Measurements from ENCODE around the gene CFAP251. TPM values are rescaled to one million over a fixed set of nuclear protein-coding genes. Genes with fewer than 3 reads are reported as not detected.

The CFAP251 gene
- total and polyA plus RNA-seq, 2 of the 13 experiments (the other 11 are each of a cell fraction or from before 2014, with no cell fraction given) = 0.30 to 0.42 TPM

- no peak for TF ChIP-seq REXO4 (CRISPR knock-in tag; IDR thresholded peaks at IDR 0.05; ENCODE audit: borderline replicate concordance)
- no peak for TF ChIP-seq MLX (CRISPR knock-in tag; IDR thresholded peaks at IDR 0.05)
- no peak for TF ChIP-seq ARNTL (CRISPR knock-in tag; IDR thresholded peaks at IDR 0.05)
- TF ChIP-seq MAF1 (CRISPR knock-in tag; IDR thresholded peaks at IDR 0.05; ENCODE audit: borderline replicate concordance) = no peak
These were observed 58.6 kb downstream of the CFAP251 start (continued) for GRCh38 chr12:121976950-121977349.

GRCh38 chr12:121980191-121980891, 61.9 kb downstream of the CFAP251 start:
- no TSS peak for BruUV-seq (replicated peaks)
- in situ Hi-C loops (cut with HindIII; ENCODE audit: extremely low pct_ligation_motif_present, low pct_unique_long_range_greater_than_20kb) = no loop called here
- no peak for ATAC-seq
- no peak for TF ChIP-seq FOXM1 (CRISPR knock-in tag; IDR thresholded peaks at IDR 0.05)
- no peak for TF ChIP-seq YY1 (IDR thresholded peaks at IDR 0.05; ENCODE audit: insufficient read depth, insufficient replicate concordance, low read depth, low read length)
- TF ChIP-seq AHDC1 (CRISPR knock-in tag; IDR thresholded peaks at IDR 0.05; ENCODE audit: borderline replicate concordance) = no peak
- TF ChIP-seq ZMYM4 (CRISPR knock-in tag; IDR thresholded peaks at IDR 0.05) = no peak
- TF ChIP-seq TBL1XR1 (IDR thresholded peaks at IDR 0.05; ENCODE audit: borderline replicate concordance, low read length, partially characterized antibody) = no peak
- TF ChIP-seq ARHGAP35 (CRISPR knock-in tag; IDR thresholded peaks at IDR 0.05; ENCODE audit: borderline replicate concordance) = no peak
- TF ChIP-seq ZNF225 (CRISPR knock-in tag; IDR thresholded peaks at IDR 0.05) = no peak
- no peak for TF ChIP-seq ZNF740 (CRISPR knock-in tag; IDR thresholded peaks at IDR 0.05)
- no peak for TF ChIP-seq ZNF704 (CRISPR knock-in tag; IDR thresholded peaks at IDR 0.05; ENCODE audit: borderline replicate concordance)
- TF ChIP-seq ZNF446 (CRISPR knock-in tag; IDR thresholded peaks at IDR 0.05) = no peak
- no peak for TF ChIP-seq ZNF24 (IDR thresholded peaks at IDR 0.05)
- TF ChIP-seq KMT2A (CRISPR knock-in tag; IDR thresholded peaks at IDR 0.05) = no peak

More at GRCh38 chr12:121980191-121980891, 61.9 kb downstream of the CFAP251 start:
- CTCF ChIA-PET (ENCODE audit: low intra/inter-chr PET ratio, low total read pairs) = no interaction called here
- no peak overlapping the region for H3K27ac ChIP-seq (ENCODE audit: extremely low read length, insufficient read depth, low read length)
- H3K27me3 ChIP-seq (ENCODE audit: control insufficient read depth in 1 of 2, insufficient read depth in 2 of 2, low read length in 2 of 2) = peaks cover 3 to 25% of the 10 kb centered on the region in 2 experiments; a peak in 4 of 5 replicates
- POLR2A ChIA-PET = no interaction called here
- H3K4me2 ChIP-seq (ENCODE audit: low read depth, low read length) = no peak overlapping the region
- DNase-seq (ENCODE audit: low spot score) = no peak
- H3K4me1 ChIP-seq (ENCODE audit: insufficient read depth, low read length) = no peaks in the 10 kb centered on the region
- H3K9ac ChIP-seq (ENCODE audit: insufficient read depth, low read depth, low read length) = no peak overlapping the region
- FAIRE-seq = no peak
- H3K36me3 ChIP-seq (replicated peaks in 1 of 2; ENCODE audit: control insufficient read depth in 1 of 2, insufficient read depth in 2 of 2, low read length in 2 of 2) = no peaks in the 10 kb centered on the region
- no peak overlapping the region for H2AFZ ChIP-seq (ENCODE audit: low read length)
- H3K79me2 ChIP-seq (ENCODE audit: insufficient read depth, low read length) = no peaks in the 10 kb centered on the region
- no peak overlapping the region for H3K4me3 ChIP-seq (replicated peaks in 1 of 3; ENCODE audit: insufficient read depth in 1 of 3, low read depth in 2 of 3, low read length in 3 of 3)
- intact Hi-C loops (cut with micrococcal nuclease; ENCODE audit: unreplicated experiment) = no loop called here
- 38% methylated on average over 10 of the region's 11 CpGs for WGBS (ENCODE audit: low lambda C conversion rate)
- H4K20me1 ChIP-seq (ENCODE audit: insufficient read depth, low read length) = no peaks in the 10 kb centered on the region
- H3K9me3 ChIP-seq (ENCODE audit: low read length) = no peaks in the 10 kb centered on the region
